Stimulated activated CD8-positive, alpha-beta memory T cell treated with anti-CD3 and anti-CD28 coated beads, Interleukin-12 subunit alpha, Interleukin-12 subunit beta, amount 100 ng/mL, for 4 hours (primary cell): Measurements from ENCODE around the gene ATP8B3.
A peak's percentile ranks its signal among the peaks of the same experiment; 100 is the strongest.

Experiments
- DNase-seq: peaks from one replicate; pipeline ENCODE4 v3.0.0-alpha.2; 2020; ENCODE audit warnings: low read depth

The ATP8B3 gene

DNA sequence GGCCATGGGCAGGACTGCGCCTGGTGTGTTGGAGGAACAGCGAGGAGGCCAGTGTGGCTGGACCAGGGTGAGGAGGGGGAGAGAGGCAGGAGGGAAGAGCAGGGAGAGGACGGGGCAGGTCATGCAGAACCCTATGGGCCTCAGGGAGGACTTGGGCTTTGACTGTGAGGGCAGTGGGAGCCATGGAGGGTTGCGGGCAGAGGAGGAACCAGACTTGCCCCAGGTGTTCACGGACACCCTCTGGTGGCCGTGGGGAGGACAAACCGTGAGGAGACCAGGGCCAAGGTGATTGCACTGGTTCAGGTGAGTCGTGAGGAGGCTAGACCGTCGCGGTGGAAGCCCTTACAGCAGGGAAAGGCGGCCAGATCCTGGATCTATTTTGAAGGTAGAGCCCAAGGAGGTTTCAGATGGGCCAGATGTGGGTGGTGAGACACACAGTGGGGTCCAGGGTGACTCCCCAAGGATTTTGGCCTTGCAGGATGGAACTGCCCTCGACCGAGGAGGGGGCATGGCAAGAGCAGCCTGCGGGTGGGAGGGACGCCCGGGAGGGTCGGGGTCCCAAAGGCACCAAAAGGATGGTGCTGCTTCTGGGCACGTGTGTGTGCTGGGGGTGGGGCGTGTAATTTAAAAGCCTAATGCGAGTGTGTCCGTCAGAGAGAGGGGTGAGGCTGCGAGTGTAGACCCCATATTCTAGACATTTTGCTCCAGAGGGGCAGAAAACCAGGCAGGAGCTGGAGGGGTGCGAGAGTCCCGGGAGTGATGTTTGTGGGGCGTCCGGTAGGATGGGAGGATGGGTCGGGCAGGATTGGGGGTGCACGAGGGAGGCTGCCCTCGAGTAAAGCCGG, 39.0 kb upstream of the ATP8B3 start:
- DNase-seq, result no peak

DNA sequence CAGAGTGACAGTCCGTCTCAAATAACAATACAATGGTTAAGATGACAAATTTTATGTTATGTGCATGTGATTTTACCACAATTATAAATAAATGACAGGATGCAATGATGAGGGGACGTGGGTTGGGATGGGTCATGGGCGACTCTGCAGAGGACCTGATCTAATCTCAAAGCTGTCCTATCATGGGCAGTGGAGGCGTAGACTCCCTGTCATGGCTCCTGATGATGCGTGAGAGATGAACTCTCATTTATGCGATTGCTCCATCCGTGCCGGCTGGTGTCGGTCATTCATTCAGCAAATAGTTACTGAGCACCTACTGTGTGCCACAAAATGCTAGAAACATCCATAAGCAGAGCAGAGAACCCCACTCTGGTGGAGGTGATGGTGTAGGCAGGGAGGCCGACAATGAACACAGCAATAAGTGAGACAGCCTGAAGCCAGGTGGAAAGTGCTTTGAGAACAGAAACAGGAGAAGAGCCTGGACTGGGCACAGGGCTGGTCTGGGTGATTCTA, 37.9 kb upstream of the ATP8B3 start:
- DNase-seq, result no peak

DNA sequence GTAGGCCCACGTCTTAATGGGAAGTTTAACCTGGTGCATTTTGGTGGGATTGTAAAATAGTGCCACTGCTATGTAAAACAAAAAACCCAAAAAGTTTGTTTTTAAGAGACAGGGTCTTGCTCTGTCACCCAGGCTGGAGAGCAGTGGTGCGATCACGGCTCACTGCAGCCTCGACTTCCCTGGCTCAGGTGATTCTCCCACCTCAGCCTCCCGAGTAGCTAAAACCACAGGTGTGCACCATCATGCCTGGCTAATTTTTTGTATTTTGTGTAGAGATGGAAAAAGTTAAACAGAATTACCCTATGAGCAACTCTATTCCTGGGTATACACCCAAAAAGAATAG, 37.0 kb upstream of the ATP8B3 start:
- DNase-seq, result no peak

DNA sequence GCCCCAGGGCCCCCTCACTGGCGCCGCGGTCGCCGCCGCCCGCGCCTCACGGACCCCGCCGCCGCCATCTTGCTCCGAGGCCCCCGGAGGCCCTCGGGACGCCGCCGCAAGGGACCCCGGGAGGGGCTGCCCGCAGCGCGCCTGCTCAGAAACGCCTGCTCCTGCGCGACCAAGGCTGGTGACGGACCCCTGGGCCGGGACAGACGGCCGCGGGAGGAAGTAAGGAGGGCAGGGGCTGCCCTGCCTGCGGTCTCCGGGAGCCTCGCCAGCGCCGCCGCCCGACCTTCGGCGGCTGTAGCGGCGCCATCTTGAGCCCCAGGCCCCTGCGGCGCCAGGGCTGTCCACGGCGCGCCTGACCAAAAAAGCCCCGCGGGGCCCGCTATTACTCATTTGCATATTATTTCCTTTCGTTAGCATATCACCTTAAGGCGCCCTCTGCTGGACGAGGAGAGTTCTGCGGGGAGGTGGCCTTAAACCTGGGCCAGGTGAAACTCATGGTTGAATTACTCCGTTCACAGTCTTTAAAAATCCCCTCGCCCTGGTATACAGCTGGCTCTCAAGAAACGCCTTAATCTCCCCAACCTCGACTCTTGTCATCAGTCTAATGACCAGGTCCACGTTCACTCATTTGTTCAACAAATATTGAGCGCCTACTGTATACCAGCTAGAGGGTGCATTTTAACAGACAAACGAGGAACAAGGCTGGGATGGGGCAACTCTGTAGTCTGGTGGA, 36.5 kb upstream of the ATP8B3 start, which contains the start of gene REXO1:
Gene REXO1, minus strand, starts transcription at position 85 of the 733 bp plus-strand sequence. CDS start 125 bp downstream, outside the sequence.
- DNase-seq, result peak; percentile 95

DNA sequence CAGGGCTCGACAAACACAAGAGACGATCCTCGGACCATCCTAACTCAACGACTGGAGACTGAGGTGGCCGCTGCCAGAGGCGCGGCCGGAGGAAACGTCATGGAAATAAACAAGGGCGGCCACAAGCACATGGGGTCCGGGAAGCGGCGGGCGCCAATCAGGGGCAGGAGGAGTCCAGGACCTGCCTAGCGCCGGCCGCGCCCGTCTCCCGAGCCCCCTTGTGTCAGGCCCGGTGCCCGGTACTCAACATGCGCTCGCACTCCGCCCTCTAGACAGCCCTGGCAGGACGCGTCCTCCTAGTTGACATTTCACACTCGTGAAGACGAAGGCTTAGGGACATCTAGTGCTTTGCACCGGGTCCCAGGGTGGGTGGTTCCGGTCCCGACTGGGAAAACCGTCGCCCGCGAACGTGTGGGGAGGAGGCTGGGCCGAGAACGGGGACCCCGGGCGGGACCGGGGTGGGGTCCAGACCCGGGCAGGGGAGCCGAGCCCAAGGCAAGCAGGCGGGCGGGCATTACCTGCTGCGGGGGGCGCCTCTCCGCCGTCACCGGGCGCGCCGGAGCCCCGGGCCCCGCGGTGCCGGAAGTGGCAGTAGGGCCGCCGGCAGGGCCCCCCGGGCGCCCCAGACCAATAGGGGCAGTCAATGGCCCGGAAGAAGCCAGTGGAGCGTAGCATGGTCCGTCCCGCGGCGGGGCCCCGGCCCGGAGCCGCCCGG, 35.8 kb upstream of the ATP8B3 start:
- no peak for DNase-seq

DNA sequence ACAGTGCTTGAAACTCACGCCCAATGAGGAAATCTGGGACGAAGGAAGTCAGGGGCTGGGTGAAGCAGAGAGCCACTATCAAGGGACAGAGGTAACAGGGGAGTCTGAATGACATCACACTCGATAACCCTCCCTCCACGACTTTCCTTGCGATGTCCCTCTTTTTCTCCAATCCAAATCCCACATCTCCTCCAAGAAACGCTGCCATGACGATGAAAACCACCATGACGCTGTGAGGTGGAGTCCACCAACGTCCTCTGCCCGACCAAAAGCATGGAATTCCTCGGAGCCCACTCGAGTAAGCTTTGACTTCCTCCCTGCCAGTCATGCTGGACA, 35.2 kb upstream of the ATP8B3 start:
- no peak for DNase-seq

DNA sequence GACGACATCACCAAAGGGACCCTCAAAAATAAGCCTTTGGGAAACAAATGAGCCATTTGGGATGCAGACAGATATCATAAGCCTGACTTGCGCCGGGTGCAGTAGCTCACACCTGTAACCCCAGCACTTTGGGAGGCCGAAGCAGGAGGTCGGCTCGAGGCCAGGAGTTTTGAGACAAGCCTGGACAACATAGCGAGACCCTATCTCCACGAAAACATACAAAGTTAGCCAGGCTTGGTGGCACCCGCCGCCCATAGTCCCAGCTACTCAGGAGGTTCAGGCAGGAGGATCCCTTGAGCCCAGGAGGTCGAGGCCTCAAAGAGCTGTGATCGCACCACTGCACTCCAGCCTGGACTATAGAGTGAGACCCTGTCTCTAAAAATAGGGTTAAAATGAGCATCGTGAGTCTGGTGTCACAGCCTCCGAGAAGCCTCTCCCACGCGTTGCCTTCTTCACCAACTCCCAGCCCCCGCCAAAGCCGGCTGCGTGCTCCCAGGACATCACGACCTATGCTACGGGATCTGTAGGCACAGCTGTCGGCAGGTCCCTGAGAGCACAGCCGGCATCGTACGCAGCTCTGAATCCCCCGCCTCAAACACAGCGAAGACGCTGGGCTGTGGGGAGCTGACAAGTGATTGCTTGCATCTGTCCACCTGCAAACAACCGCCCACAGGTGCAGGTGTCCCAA, 34.6 kb upstream of the ATP8B3 start:
- DNase-seq, result no peak

DNA sequence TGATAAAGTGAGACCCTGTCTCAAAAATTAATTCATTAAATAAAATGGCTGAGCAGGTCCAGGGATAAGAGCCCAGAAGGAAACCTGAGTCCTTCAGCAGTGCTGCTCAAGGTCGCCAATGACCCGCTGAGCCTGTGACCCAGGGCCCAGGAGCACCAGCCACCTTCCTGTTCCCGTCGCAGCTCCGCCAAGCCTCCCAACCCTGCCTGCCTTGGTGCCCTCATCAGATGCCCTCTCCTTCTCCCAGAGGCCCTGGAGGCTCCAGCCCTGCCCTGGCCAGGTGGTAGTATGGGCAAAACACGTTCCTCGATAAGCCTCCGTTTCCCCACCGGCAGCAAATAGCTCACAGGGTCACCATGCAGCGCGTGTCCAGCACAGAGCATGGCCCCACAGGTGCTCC, 33.6 kb upstream of the ATP8B3 start:
- DNase-seq, result no peak

DNA sequence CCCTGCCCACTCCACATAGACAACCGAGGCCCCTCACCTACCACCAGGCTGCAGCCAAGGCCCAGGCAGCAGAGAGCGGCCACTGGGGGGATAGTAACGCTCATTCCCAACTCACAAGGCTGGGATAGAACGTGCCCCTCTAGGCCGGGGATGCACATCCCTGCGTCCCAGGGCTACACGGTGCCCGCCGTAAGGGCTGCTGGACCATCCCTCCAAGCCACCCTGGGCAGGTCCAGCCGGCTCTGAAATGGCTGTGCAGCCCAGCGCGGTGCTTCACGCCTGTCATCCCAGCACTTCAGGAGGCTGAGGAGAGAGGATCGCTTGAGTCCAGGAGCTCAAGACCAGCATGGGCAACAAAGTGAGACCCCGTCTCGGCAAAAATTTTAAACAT, 33.0 kb upstream of the ATP8B3 start:
- no peak for DNase-seq

DNA sequence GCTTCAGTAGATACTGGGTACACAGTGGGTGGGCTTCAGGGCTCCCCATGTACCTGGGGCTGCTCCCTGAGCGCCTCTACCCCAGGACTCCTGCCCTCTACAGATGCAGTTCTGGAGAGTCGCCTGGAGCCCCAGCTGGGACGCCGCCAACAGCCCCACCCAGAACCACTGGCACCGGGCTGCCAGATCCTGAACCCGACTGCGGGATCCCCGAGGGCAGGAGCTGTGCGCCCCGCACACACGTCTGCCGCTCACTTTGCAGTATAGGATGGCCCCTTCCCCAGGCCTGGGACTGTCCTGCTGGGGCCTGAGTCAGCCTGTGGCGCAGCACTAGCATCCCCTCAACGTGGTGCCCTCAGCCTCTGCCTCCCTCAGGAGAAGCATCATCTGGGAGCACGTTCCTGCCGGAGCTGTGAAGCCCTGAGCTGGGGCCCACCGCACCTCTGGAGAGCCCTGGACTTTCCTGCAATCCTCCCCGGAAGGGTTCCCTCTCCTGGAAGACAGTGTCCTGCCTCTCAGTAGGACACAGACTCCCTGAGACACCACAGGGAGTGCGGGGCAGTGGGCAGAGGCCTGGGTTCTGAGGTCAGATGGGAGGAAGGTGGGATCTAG, 32.5 kb upstream of the ATP8B3 start:
- no peak for DNase-seq

DNA sequence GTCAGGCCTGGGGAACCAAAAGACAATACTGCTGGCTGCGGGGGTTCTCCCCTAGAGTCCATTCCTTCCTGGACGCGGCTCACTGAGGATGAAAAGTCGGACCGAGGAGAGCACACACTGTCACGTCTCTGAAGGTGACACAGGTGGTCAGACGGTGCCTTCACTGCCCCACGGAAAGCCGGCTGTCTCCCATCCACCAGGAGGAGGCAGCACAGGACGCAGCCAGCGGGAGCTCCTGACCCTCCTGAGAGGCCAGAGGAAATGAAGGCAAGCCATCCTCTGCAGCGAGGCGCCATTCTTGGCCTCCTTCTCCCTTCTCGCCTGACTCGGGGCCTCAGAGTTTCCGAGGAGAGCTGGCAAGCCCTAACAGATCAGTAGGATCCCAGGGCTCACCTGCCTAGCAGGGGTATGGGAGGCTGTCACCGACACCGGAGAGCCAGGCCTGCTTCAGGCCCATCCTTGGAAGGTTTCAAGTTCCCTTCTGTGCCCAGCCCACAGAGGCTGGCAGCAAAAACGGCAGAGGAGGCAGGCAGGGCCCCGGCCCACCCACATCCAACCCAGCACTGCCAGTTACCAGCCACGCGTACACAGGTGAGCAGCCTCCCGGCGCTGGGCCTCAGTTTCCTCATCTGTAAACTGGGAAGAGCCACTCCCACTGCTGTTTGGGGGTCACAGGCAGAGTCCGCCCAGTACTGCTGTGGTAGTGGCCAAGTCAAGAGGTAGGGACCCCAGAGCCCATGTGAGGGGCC, 31.7 kb upstream of the ATP8B3 start:
- no peak for DNase-seq

DNA sequence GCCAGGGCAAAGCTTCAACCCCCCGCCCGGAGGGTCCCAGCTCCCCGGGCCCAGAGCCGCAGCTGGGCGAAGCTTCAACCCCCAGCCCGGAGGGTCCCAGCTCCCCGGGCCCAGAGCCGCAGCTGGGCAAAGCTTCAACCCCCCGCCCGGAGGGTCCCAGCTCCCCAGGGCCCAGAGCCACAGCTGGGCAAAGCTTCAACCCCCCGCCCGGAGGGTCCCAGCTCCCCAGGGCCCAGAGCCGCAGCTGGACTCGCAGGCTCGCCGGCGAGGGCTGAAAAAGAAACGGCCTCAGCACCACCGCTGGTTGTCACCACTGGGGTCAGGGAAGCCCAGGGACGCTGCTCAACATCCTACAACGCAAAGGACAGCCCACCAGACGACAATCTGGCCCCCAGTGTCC, 31.0 kb upstream of the ATP8B3 start:
- no peak for DNase-seq

DNA sequence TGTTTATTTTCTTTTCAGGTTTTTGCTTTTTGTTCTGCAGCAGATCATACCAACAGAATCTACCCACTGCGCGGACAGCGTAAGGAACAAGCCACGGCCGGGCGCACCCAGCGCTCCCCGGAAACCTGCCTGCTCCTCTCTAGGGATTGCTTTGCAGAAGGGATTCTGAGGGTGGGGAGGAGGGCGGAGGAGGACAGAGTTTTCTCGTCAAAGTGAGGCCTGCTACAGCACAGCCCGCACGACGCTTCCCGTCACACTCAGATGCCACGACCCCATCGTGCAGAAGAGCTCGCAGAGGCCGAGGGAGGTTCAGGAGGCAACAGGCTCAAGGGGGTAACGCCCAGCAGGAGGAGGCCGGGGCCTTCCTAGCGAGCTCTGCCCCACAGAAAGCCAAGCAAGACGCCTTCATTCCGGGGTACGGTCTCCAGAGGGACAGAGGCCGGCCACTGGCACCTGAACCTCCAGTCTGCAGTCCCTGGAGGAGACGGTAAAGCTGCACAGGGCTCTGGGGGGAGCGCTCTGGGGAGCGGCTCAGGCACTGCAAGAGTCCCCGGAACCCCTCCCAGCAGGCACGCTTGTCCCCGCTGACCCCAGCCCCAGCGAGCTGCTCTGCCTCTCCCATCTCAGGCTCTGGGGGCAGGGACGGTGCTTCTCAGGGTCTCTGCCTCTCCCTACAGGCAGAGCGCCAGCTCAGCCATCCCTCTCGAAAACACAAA, 29.3 kb upstream of the ATP8B3 start:
- no peak for DNase-seq

DNA sequence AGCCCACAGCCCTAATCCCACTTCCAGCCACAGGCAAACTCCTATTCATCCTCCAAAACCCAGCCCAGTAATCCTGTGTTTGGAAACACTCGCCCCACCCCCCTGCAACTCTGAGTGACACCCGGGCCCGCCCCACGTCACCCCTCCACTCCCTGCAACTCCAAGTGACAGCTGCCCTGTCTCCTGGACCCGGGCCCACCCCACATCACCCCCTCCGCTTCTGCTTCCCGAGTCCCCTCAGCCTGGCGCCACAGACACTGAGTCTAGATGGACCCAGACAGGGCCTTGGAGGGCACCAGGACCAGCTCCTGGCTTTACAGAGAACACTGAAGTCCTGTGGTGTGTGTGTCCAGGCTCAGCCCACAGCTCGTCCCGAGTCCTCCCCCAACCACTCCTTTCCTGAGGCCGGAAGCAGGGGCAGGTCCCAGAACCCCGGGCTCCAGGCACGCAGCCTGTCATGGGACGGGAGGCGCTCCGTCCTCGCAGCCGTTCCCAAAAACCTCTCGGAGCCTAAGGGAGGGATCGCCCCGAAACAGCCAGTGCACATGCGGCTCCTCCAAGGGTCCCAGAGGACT, 28.6 kb upstream of the ATP8B3 start:
- no peak for DNase-seq

DNA sequence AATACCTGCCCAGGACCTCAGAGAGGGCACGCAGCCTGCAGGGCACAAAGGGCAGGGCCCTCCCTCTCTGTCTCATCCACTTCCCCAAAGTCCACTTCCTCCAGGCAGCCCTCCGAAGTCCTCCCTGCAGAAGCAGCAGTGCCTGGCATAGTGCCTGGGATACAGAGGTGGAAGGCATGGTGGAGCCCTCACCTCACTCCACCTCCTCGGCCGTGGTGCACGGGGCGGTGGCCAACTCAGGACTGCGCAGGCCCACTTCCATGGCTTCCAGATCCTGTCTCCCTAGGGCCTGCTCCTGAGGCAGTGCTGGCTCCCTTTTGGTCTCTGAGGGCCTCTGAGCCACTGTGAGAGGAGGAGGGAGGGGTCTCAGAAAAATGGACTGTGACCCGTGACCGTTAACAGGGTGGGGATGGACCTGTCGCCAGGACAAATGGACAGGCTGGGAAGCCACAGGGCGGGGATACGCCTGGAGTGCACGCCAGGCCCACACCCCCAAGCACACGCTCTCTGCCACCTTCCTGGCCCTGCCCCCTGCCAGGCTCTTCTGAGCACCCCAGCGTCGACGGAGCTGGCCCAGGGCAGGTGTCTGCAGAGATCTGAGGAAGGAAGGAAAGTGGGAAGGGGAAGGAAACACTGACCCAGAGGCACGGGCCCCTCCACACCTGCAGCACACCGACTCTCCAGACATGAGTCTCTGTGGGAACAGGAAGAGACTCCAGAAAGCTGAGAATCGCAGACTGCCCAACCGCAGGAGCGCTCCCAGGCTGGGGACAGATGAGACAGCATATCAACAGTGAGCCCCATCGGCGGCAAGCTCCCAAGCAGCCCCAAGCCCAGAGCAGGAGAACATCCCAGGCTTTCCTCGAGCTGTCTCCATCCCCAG, 27.8 kb upstream of the ATP8B3 start:
- DNase-seq, result no peak

DNA sequence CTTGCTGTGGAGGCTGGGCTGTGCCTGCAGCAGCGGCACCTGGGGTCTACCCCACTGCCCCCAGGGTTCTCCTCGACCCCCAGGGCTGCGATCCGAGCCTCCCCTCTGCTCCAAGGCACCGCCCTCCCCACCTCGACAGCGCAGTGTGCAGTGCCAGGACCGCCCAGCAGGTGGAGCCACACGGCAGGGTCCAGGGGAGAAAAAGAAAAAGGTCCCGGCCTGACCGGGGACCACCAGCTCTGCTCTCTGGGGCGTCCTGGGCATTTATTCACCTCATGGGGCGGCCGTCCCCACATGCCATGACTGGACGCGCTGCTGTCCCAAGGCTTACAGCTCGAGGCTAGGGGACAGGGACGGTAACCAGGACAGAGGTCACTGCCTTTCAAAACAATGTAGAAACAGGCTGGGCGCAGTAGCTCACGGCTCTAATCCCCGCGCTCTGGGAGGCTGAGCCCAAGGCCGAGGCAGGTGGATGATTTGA, 25.6 kb upstream of the ATP8B3 start:
- DNase-seq, result no peak

DNA sequence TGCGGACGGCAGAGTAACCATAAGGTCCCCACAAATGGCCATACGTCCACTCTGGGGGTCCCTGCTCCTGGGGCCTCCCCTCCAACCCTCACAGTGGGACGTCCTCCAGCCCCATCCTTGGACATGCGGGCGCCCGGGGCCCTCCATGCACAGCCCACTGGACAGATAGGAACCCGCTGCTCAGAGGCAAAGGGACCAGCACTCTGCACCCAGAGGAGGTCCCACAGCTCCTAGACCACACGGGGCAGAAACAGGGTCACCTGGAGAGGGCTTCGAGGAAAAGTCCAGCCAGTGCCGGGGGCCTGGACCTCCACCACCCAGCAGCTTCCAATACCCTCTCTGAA, 25.1 kb upstream of the ATP8B3 start:
- DNase-seq, result no peak

DNA sequence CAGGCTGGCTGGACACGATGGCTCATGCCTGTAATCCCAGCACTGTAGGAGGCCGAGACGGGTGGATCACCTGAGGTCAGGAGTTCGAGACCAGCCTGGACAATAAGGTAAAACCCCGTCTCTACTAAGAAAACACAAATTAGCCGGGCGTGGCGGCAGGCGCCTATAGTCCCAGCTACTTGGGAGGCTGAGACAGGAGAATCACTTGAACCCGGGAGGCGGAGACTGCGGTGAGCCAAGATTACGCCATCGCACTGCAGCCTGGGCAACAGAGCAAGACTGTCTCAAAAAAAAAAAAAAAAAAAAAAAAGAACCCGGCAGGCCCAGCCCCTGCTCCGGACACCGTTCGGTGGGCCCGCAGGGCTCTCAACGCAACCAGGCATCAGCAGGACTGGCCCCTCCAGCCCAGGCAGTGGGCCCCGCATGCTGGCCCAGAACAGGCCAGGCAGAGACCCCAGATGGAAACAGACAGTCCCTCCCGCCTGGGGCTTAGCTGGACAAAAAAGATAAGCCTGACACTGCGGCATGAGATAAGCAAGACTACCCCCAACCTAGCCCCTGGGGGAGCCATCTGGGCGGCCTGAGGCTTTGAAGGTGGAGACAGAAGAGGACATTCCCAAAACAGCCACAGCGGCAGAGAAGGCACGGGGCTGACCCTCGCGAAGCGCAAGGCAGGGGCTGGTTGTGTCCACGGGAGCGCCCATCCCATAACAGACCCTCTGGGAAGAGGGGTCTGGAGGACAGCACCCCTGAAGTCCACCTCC, 24.6 kb upstream of the ATP8B3 start:
- no peak for DNase-seq
